Measurements from ENCODE around the gene ARPC1B.

ARPC1B gene

DNA sequence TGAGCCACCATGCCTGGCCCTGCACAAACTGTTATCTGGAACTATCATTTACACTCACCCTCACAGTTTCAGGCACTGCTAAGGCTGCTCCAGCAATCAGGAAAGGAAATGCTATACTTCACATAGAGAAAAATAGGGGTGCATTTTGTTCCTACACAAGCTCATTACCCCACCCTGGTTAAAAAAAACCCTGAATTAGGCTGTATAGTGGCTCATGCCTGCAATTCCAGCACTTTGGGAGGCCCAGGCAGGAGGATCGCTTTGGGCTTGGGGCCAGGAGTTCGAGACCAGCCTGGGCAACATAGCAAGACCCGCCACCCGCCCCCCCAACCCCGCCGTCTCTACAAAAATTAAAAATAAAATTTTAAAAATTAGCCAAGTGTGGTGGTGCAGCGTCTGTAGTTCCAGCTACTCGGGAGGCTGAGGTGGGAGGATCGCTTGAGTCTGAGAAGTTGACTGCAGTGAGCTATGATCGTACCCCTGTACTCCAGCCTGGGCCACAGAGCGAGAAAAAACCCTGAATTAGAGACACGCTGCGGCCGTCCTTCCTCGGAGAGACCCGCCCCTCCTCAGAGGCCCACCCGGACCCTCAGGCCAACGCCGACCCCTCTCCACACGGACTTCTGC is 63.5 kb downstream of the ARPC1B start:
- H2BK120ac ChIP-seq (ENCODE audit: low read depth, low read length): no peak overlapping the region
- no peak overlapping the region for H4K91ac ChIP-seq (ENCODE audit: low read depth, low read length, poor library complexity)
- H3K4me2 ChIP-seq (ENCODE audit: insufficient read depth, low read length, poor library complexity, severe bottlenecking): peak overlapping the region; percentile 76
- peak overlapping the region; percentile 79 for H2BK5ac ChIP-seq (ENCODE audit: low read length)
- peak overlapping the region; percentile 91 for H2BK15ac ChIP-seq (ENCODE audit: low read length)
- H3K4me1 ChIP-seq (ENCODE audit: control insufficient read depth in 2 of 2, insufficient read depth in 1 of 2, low read depth in 1 of 2, low read length in 2 of 2): peaks cover 8 to 12% of the 10 kb centered on the region in 2 donors
- no CpG with 5 or more reads among the region's 20 CpGs for WGBS, 2 donors (ENCODE audit: extremely low coverage in 2 of 2, insufficient read length in 2 of 2, insufficient replicate concordance in 1 of 2)
- H3K18ac ChIP-seq (ENCODE audit: low read length): peak overlapping the region; percentile 95
- peak overlapping the region; percentile 85 for H3K14ac ChIP-seq (ENCODE audit: low read length)
- peak overlapping the region; percentile 98 for H3K23ac ChIP-seq (ENCODE audit: low read depth, low read length, poor library complexity)
- H3K9me3 ChIP-seq (replicated peaks in 1 of 2; ENCODE audit: control insufficient read depth in 2 of 2, insufficient read depth in 1 of 2, low read depth in 1 of 2, low read length in 2 of 2): no peaks in the 10 kb centered on the region
- peak overlapping the region; percentile 76 for H4K8ac ChIP-seq (ENCODE audit: low read depth, low read length)
- peak overlapping the region; percentile 91 for H3K9ac ChIP-seq (ENCODE audit: low read depth, low read length, poor library complexity)
- no peak overlapping the region for H3K27ac ChIP-seq (replicated peaks; ENCODE audit: low read length)
- H3K36me3 ChIP-seq (replicated peaks in 1 of 2; ENCODE audit: control insufficient read depth in 2 of 2, insufficient read depth in 2 of 2, low read length in 2 of 2): peaks cover 18 to 61% of the 10 kb centered on the region in 2 donors
- H3K27me3 ChIP-seq (ENCODE audit: control insufficient read depth in 3 of 3, insufficient read depth in 3 of 3, low read depth in 1 of 3, low read length in 3 of 3): no peaks in the 10 kb centered on the region
- peak overlapping the region; percentile 78 for H2BK12ac ChIP-seq (ENCODE audit: low read length)
- no peak for DNase-seq (ENCODE audit: low spot score)
- H3K79me1 ChIP-seq (ENCODE audit: low read depth, low read length): peaks cover 16% of the 10 kb centered on the region
- H2AFZ ChIP-seq (ENCODE audit: low read length): peak overlapping the region; percentile 99
- peak overlapping the region; percentile 61 for H2AK5ac ChIP-seq (ENCODE audit: low read depth, low read length)
- H3K4me3 ChIP-seq (ENCODE audit: low read length in 2 of 2): peak overlapping the region; percentile 86 to 98
- no peak overlapping the region for H3K4ac ChIP-seq (ENCODE audit: low read length)

GRCh38 chr7:99438573-99439480 is 64.3 kb downstream of the ARPC1B start, which contains the start of the genes CPSF4 and PTCD1:
TSS of gene CPSF4 (plus strand) at chr7:99438943. CDS start at chr7:99439083, 140 bp downstream.
TSS of gene PTCD1 (minus strand) at chr7:99438798. CDS start at chr7:99435242, 3,556 bp downstream.
- H3K27ac ChIP-seq (replicated peaks; ENCODE audit: low read length): peak within 1 kb of the TSS; percentile 91
- peak; percentile 97 for DNase-seq (ENCODE audit: low spot score)
- H3K36me3 ChIP-seq (replicated peaks in 1 of 2; ENCODE audit: control insufficient read depth in 2 of 2, insufficient read depth in 2 of 2, low read length in 2 of 2): peaks cover 13 to 61% of the 10 kb centered on the region in 2 donors
- H3K4me3 ChIP-seq (ENCODE audit: low read length in 2 of 2): peak within 1 kb of the TSS; percentile 86 to 98
- peak within 1 kb of the TSS; percentile 76 for H4K8ac ChIP-seq (ENCODE audit: low read depth, low read length)
- peak within 1 kb of the TSS; percentile 78 for H2BK12ac ChIP-seq (ENCODE audit: low read length)
- peaks cover 13% of the 10 kb centered on the region for H3K79me1 ChIP-seq (ENCODE audit: low read depth, low read length)
- H3K9ac ChIP-seq (ENCODE audit: low read depth, low read length, poor library complexity): peak within 1 kb of the TSS; percentile 100
- H2BK120ac ChIP-seq (ENCODE audit: low read depth, low read length): no peak within 1 kb of the TSS
- peak within 1 kb of the TSS; percentile 91 for H2BK15ac ChIP-seq (ENCODE audit: low read length)
- peak within 1 kb of the TSS; percentile 99 for H2AFZ ChIP-seq (ENCODE audit: low read length)
- H3K4me2 ChIP-seq (ENCODE audit: insufficient read depth, low read length, poor library complexity, severe bottlenecking): peak within 1 kb of the TSS; percentile 76
- peak within 1 kb of the TSS; percentile 99 for H3K4ac ChIP-seq (ENCODE audit: low read length)
- peak within 1 kb of the TSS; percentile 98 for H3K23ac ChIP-seq (ENCODE audit: low read depth, low read length, poor library complexity)
- WGBS, 2 donors (ENCODE audit: extremely low coverage in 2 of 2, insufficient read length in 2 of 2, insufficient replicate concordance in 1 of 2): no CpG with 5 or more reads among the region's 89 CpGs
- peak within 1 kb of the TSS; percentile 92 for H3K14ac ChIP-seq (ENCODE audit: low read length)
- peak within 1 kb of the TSS; percentile 99 for H3K18ac ChIP-seq (ENCODE audit: low read length)
- H3K27me3 ChIP-seq (ENCODE audit: control insufficient read depth in 3 of 3, insufficient read depth in 3 of 3, low read depth in 1 of 3, low read length in 3 of 3): no peaks in the 10 kb centered on the region
- no peaks in the 10 kb centered on the region for H3K9me3 ChIP-seq (replicated peaks in 1 of 2; ENCODE audit: control insufficient read depth in 2 of 2, insufficient read depth in 1 of 2, low read depth in 1 of 2, low read length in 2 of 2)
- H2BK5ac ChIP-seq (ENCODE audit: low read length): peak within 1 kb of the TSS; percentile 79
- peaks cover 8 to 12% of the 10 kb centered on the region in 2 donors for H3K4me1 ChIP-seq (ENCODE audit: control insufficient read depth in 2 of 2, insufficient read depth in 1 of 2, low read depth in 1 of 2, low read length in 2 of 2)
- no peak within 1 kb of the TSS for H4K91ac ChIP-seq (ENCODE audit: low read depth, low read length, poor library complexity)
- peak within 1 kb of the TSS; percentile 71 for H2AK5ac ChIP-seq (ENCODE audit: low read depth, low read length)

DNA sequence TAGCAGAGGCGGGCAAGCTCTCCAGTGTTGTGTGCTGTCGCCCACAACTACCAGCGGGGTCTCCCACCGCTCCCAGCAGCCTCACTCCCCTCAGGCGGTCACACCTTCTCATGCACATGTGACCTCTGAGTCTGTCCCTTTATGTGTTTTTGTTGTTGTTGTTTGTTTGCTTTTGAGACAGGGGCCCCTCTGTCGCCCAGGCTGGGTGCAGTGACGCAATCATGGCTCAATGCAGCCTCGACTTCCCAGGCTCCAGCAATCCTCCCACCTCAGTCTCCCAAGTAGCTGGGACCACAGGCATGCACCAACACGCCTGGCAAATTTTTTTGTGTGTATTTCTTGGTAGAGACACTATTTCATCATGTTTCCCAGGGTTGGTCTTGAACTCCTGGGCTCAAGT is 65.7 kb downstream of the ARPC1B start:
- Histone ChIP-seq H3K27me3 (ENCODE audit: control insufficient read depth in 3 of 3, insufficient read depth in 3 of 3, low read depth in 1 of 3, low read length in 3 of 3) (no peaks in the 10 kb centered on the region), H2AFZ (ENCODE audit: low read length) (no peak overlapping the region), H3K27ac (replicated peaks; ENCODE audit: low read length) (no peak overlapping the region), H3K4me1 (ENCODE audit: control insufficient read depth in 2 of 2, insufficient read depth in 1 of 2, low read depth in 1 of 2, low read length in 2 of 2) (peaks cover 8 to 12% of the 10 kb centered on the region in 2 donors), H3K9ac (ENCODE audit: low read depth, low read length, poor library complexity) (peak overlapping the region; percentile 30), H3K79me1 (ENCODE audit: low read depth, low read length) (peaks cover 10% of the 10 kb centered on the region), H4K8ac (ENCODE audit: low read depth, low read length) (no peak overlapping the region), H2BK12ac (ENCODE audit: low read length) (no peak overlapping the region), H4K91ac (ENCODE audit: low read depth, low read length, poor library complexity) (no peak overlapping the region), H3K4me2 (ENCODE audit: insufficient read depth, low read length, poor library complexity, severe bottlenecking) (no peak overlapping the region), H2BK120ac (ENCODE audit: low read depth, low read length) (no peak overlapping the region), H2BK5ac (ENCODE audit: low read length) (no peak overlapping the region), H3K4ac (ENCODE audit: low read length) (no peak overlapping the region), H3K18ac (ENCODE audit: low read length) (no peak overlapping the region), H2AK5ac (ENCODE audit: low read depth, low read length) (no peak overlapping the region), H3K9me3 (replicated peaks in 1 of 2; ENCODE audit: control insufficient read depth in 2 of 2, insufficient read depth in 1 of 2, low read depth in 1 of 2, low read length in 2 of 2) (no peaks in the 10 kb centered on the region), H3K23ac (ENCODE audit: low read depth, low read length, poor library complexity) (no peak overlapping the region), H2BK15ac (ENCODE audit: low read length) (no peak overlapping the region), H3K4me3 (ENCODE audit: low read length in 2 of 2) (peak overlapping the region in 1 of 2 donors; percentile 86), H3K14ac (ENCODE audit: low read length) (no peak overlapping the region), H3K36me3 (replicated peaks in 1 of 2; ENCODE audit: control insufficient read depth in 2 of 2, insufficient read depth in 2 of 2, low read length in 2 of 2) (peaks cover 12 to 60% of the 10 kb centered on the region in 2 donors)
- no peak for DNase-seq (ENCODE audit: low spot score)
- WGBS, 2 donors (ENCODE audit: extremely low coverage in 2 of 2, insufficient read length in 2 of 2, insufficient replicate concordance in 1 of 2): no CpG with 5 or more reads among the region's 9 CpGs
